ENCODE results near the gene LRRC39.

GRCh38 chr1:100131623-100132022, 46.4 kb downstream of the LRRC39 start:
- TF ChIP-seq CTCF (IDR thresholded peaks at IDR 0.05), result no peak
- no peak for TF ChIP-seq EZH2 (IDR thresholded peaks at IDR 0.05)
- no peak for TF ChIP-seq EZH2phosphoT487 (IDR thresholded peaks at IDR 0.05)
